HG03060 (cell line): ENCODE data around the gene TENM3.

Experiments
- ATAC-seq: cut with Tn5 transposase; IDR thresholded peaks from one replicate; pipeline ENCODE4 v1.9.1; 2021; ENCODE audit warnings: low read depth, moderate number of reproducible peaks; ENCODE audit not compliant: unreplicated experiment

Gene TENM3

DNA sequence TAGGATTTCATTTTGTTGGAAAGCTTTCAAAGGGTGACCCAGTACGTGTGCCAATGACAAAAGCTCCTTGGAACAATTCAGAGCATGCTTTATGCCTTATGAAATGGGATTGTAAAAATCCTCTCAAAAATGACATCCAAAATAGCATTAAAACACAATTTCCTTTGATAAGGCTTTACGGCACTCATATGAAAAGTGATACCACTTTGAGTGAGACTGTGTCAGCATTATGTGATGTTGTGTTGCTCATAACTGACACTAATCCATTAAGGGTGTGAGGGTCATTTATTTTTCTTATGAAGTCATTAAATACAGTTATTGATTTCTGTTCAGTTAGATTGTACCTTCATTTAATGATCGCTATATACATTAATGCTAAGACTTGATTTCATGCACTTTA lies 250.2 kb downstream of the TENM3 start:
- no peak for ATAC-seq

DNA sequence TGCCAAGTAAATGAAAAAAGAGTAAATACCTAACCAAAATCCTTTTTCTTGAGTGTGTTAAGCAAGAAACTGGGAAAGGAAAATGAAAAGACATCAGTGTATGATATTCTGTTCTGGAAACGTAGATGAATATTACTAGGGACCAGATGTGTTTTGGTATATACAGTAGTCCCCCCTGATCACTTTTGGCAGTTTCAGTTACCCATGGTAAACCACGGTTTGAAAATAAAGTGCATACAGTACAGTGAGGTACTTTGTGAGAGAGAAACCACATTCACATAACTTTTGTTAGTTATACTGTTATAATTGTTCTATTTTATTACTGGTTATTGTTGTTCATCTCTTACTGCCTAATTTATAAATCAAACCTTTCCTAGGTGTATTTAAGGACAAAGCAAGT lies 250.9 kb downstream of the TENM3 start:
- no peak for ATAC-seq

DNA sequence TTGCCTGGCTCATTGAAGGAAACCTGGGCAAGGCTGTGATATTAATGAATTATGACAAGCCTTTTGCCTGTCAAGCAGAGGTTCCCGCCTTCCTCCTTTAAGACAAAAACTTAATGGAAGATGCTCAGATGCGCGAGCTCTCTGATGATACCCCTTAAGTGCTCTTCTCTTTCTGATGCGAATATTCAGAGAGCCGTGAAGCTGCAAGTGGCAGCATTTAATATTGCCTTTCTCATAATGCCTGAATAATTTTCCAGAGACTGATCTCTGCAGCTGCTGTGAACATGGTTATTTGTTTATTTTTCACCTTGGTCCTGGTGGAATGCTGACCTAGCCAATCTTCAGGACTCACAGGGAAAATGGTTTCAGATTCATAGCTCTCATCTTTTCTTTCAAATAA lies 251.8 kb downstream of the TENM3 start:
- no peak for ATAC-seq

DNA sequence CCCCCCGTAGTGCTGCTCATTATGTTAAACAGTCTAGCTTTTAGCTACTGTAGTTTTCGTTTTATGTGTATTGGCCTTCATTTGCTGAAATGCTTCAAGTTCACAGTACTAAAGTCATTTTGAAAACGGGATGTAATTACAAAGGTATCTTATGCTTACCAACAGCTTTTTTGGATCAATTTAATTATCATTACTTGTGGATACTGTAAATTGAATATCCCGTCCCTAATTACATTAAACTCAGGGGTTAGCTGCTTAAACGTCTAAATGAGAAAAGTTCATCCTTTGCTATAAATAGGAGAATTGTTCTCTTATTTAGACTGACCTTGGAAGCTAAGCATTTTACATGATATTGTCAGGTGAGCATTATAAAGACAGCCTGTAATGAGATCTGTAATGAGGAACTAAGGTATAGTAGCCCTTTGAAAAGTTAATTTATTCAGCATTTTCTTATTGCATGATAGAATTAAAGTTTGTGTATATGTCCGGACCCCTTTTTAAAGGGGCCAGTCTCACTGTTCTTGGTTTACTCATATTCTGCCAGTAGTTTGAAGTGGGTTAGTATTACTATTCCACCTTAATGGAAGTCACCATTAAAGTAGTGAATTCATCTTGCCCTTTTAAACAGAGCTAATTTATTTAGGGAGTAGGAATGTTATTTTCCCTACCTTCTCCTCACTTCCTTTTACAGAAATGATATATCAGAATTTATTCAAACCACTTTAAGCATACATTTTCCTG lies 252.6 kb downstream of the TENM3 start:
- no peak for ATAC-seq

DNA sequence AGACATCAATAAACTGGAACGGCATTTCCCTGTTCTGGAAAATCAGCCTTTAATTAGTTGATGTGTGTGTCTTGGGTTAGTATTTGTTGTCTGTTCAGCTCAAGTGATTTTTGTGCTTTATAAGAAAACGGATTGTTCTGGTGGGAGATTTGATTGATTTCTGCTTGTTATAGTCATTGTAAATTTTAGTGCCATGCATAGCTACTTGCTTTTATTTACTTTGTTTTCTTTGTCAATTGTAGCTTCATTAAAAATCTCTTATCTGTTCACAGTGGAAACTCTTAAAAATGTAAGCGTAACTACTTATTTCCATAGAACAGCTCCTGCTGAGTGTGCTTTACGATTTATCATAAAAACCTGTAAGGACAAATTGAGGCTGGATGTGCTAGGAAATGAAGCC lies 253.2 kb downstream of the TENM3 start:
- no peak for ATAC-seq

DNA sequence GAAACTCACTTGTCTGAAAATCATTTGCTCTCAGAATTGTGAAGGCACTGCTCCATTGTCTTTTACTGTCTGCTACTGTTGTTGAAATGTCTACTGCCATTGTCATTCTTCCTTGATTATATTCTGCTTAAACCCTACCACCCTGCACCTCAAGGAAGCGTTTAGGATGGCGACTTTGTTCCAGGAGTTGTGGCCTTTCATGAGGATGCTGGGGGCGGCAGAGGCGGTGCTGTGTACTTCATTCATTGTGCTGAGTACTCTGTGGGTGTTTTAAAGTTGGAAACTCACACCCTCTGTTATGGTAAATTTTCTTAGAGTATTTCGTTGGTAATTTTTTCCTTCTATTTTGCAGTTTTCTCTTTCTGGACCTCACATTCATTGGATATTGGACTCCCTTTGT lies 258.9 kb downstream of the TENM3 start:
- no peak for ATAC-seq

DNA sequence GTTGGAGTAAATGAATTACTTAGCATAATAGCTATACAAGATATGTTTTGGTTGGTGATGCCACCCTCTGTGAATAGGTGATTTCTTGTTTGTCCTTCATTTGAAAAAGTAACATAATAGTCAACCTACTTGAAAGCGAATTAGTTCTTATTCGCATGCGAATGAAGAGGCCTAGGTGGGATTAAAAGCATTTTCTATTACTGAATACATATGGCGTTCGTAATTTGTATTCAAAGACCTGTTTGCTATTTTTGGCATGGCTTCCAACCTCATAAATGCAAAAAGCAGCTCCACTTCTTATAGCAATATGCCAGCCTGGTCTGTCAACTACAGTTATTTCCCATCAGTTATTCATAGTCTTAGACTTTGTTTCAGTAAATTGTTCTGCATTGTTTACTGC lies 261.3 kb downstream of the TENM3 start:
- ATAC-seq: no peak

DNA sequence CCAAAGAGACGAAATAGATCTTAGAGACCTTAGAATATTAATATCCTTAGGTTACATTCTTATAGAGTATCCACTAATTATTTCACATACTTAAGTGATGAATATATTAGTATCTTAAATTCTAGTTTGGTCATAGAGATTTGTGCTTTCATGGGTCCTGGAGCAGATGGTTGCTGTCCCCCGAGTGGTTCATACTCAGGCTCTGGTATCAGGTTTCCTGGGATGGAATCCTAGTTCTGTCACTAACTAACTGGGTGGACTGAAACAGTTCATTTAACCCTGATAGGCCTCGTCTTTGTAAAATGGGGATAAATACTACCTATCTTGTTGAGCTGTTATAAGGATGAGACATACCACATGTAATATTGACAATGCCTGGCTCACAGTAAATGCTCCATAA lies 264.6 kb downstream of the TENM3 start:
- no peak for ATAC-seq

DNA sequence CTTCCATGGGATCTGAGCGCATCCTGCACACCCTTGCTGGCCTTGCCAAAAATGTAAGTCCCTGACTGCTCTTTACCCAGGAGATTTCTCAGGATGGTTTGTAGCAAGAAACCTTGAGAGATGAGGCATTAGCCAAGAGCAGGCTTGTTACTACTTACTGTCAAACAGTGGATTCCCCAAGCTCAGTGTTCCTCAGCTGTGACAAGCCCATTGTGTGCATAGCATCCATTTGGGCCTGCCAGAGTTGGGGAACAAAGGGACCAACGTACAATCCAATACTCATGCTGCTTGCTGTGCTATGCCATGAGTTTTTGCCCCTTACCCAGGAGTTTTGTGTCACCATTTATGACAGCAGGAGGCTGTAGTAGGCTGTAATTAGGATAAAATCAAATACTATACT lies 267.6 kb downstream of the TENM3 start:
- ATAC-seq: no peak

DNA sequence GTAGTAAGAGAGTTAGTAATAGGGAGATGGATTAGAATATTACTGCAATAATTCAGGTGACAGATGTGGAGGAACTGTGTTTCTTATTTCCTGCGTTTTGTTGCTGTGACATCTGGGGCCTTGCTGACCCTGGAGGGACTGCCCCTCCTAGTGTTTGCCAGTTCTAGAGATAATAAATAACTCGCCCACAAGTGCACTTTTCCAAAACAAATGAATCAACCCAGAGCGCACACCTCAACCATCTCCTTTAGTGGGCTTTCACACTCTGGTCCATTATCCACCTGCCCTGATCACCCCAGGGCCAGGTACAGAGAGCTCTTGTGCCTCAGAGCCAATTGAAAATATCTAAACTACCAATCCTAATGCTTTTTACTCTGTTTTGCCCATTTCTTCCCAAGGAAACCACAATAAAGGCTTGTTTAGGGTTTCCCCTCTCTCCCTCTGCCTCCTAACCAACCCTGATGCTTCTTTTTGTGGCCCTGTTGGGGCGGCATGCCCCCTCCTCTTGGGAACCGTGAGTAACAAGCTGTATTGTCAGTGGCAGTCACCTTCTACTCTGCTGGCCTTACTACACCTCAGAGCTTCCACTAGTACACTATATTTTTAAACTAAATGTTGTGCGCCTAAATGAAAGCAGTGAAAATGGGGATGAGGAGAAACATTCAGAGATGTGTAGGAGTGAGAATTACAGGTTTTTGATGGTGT lies 270.5 kb downstream of the TENM3 start:
- ATAC-seq: no peak

DNA sequence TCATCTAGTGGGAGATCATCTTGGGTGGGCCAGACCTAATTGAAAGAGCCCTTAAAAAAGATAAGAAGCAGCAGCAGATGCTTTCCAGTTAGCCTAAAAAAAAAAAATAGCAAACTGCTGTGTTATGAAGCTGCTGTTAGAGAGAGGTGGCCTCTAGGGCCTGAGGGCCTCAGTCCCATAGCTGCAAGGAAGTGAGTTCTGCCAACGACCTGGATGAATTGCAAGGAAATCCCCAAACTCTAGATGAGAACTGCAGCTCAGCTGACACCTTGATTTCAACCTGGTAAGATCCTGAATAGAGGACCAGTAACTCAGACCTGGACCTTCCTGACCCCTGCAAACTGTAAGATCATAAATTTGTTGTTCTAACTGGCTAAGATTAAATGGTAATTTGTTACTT lies 275.2 kb downstream of the TENM3 start:
- ATAC-seq: no peak

DNA sequence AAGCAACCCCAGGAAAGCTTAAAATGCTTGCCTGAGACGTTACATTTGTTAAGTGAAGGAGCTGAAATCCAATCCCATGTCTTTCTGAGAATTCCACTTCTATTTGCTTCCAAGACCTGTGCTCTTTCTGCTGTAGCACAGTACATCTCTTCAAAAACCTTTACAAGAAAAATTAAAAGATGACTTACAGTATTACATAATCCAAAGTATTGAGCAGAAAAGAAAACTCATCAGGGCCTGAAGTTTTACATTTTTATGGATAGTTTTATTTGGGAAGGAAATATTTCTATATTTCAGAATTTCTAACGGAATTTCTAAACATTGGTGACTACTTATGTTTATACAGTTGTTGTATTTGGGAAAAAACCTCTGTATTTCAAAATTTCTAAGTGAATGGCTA lies 276.3 kb downstream of the TENM3 start:
- no peak for ATAC-seq

DNA sequence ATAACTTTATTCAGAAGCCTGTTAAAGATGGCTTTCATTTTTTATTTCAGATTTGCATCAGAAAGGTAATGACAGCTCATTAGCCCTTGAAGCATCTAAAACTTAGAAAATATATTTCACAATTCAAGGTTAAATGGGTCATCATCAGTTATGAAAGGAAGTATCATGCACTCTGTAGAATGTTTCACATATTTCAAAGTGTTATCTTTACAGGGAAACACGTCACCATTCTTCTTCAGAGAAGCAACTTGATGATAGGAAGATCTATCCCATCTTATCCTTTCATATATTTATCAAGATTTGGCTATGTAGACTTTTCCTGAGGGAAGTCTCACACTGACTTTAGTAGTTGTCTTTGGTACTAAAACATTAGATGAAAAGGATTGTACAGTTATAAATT lies 277.8 kb downstream of the TENM3 start:
- ATAC-seq: no peak

DNA sequence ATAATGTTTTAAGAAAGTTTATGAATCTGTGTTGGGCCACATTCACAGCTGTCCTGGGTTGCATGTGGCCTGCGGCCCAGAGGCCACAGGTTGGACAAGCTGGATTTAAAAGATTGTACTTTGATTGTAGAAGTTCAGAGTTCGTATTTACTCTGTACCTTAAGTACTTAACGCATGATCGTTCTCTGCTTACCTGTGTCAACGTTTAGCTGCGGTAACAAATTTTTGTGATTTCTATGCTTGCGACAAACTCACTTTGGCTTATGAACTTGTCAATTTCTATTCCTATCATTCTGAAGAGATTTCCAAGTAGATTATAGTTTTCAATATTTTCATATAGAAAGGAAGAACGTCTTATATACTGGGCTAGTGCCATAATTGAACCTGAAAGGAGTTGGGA lies 285.6 kb downstream of the TENM3 start:
- no peak for ATAC-seq

DNA sequence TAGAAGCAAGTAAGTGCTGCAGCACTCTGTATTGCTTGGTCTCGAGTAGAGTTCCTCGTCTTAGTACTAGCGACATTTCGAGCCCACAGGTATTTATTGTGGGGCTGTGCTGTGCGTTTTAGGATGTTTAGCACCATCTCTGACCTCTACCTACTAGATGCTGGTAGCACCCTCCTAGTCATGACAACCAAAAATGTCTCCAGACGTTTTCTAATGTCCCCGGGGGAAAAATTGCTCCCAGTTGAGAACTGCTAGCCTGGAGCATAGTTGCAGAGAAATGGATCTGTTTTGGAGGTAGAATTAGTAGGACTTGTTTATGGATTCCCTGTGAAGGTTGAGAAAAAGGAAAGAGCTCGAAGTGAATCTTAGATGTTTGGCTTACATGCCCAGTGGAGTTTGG lies 287.2 kb downstream of the TENM3 start:
- ATAC-seq: no peak

DNA sequence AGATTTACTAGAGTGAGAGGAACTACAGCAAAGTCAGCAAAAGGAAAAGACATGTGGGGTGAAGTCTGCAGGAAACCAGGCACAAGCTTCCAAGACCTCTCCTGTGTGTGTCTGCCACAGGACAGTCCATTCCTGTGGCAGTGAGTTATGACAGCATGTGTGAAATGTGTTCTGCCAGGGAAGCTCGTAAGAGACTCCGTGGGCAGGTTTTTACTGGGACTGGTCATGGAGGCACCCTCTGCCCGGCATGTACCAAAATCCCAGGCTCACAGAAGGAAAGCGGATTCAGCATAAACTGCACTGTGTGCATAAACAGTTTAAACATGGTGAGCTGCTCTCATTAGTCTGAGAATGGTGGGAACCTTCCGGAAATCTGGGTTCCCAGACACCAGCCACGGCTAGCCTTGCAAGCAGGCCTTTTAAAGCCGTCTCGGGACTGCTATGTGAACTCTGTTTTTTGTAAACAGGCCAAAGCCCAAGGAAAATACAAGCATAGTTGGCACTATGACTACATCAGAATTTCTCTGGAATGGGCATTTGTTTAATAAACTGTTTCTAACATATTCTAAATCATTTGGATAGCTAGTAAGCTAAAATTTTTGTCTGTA lies 288.5 kb downstream of the TENM3 start:
- no peak for ATAC-seq

DNA sequence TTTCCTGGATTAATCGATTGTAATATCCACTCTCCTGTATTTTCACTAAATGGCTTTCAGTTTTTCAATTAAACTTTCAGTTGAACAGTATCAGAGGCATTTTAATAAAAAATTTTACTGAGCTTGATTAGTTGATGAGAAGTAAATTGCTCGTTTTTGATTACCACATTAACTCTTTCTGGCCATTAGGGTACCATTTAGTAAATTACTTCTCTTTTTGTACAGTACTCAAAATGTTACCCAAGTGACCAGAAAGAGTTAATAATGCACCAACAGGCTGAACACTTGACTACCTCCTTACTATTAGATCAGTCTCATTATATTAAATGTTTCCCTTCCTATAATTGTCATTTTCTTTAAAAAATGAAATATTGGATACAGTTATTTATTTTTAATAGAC lies 289.2 kb downstream of the TENM3 start:
- ATAC-seq: no peak

DNA sequence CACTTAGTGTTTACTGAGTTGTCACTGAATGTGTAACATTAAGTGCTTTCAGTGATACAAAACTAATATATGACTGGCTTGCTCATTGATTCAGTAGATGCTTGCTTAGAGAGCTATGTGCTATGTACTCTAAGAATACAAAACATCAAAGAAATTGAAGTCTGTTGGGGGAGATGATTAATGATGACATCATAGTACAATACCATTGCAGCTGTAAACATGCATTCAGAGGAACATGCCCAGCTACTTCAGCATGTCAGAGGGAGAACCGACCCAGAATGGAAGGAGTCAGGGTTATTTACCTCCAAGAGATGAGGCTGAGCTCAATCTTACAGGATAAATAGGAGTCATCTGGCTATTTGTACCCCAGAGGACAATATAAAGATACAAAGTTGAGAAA lies 290.8 kb downstream of the TENM3 start:
- ATAC-seq: no peak

DNA sequence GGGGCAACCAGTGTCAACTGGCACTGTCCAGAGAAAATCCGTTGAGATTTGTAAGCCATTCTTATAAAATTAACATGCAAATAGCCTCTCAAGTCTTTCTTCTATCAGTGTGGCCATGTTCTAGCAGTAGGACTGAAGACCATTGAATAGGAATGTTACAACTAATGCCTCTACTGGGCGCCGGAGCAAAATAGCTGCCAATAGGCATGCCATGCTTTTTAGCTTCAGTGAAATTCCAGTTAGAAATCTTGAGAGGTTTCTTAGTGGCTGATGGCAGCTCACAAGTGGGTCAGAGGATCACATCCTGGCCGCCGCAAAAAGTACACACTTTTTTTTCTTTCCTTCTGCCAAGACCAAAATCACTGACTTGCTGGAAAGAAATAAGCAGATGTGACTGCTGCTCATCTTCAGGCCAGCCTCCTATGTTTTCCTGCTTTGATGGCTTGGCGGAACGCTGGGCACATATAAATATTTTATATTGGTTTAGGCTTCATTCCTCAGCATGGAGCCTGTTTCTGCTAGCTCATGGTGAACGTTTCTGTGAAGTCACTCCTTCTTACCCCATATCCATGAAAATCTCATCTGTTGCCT lies 293.1 kb downstream of the TENM3 start:
- no peak for ATAC-seq

DNA sequence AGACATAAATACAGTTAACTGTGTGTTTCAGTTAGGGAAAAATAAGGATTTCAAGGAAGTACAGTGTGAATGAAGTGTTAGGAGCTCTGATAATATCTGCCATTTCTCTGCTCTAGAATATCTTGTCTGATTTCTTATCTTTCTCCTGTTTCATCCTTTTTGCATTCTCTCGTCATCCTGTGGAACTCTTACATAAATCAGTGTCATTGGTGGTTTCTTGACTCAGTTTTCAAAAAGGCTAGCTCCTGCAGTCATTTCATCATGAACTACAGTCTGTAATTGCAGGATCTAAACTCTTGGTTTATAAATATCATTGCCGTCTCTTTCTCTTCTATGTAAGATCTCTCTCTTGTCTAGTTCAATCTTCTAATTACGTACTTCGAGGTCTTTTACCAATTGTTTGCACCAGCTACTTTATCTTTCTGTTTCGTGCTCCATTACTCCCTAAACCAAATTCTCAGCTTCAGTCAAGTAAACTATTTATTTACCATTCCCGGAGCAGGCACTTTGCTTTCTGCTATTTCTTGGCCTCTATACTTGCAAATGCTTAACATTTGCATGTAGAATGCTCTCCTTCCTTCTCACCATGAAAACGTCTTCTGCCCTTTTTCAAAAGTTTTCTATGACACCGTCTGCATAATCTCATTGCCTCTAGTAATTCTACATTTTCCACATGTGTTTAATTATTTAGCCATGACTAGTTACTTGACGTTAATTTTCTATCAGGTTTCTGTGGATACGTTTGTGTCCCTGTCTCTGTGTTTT lies 294.0 kb downstream of the TENM3 start:
- no peak for ATAC-seq

DNA sequence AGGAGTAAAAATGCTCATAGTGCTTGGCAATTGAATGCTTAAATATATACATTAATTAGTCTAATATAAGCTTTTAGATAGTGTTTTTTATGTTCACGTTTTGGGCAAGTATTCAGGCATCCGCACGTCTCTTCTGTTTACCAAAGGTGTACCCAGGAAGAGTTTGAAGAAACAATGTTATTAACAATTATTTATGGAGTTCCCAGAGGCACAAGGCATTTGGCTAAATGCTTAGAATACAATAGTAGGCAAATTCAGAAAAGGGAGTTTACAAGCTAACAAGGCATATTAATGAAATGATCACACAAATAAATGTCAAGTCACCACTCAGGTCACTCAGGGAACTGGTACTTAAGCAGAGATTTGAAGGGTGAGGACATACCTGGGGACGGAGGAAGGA lies 294.8 kb downstream of the TENM3 start:
- no peak for ATAC-seq
